GM18909 (cell line): ENCODE data around the gene PCSK2.

Source experiments
- ATAC-seq: cut with Tn5 transposase; IDR thresholded peaks from one replicate; pipeline ENCODE4 v1.9.1; 2021; ENCODE audit warnings: mild to moderate bottlenecking; ENCODE audit not compliant: unreplicated experiment, poor library complexity

Gene PCSK2

DNA sequence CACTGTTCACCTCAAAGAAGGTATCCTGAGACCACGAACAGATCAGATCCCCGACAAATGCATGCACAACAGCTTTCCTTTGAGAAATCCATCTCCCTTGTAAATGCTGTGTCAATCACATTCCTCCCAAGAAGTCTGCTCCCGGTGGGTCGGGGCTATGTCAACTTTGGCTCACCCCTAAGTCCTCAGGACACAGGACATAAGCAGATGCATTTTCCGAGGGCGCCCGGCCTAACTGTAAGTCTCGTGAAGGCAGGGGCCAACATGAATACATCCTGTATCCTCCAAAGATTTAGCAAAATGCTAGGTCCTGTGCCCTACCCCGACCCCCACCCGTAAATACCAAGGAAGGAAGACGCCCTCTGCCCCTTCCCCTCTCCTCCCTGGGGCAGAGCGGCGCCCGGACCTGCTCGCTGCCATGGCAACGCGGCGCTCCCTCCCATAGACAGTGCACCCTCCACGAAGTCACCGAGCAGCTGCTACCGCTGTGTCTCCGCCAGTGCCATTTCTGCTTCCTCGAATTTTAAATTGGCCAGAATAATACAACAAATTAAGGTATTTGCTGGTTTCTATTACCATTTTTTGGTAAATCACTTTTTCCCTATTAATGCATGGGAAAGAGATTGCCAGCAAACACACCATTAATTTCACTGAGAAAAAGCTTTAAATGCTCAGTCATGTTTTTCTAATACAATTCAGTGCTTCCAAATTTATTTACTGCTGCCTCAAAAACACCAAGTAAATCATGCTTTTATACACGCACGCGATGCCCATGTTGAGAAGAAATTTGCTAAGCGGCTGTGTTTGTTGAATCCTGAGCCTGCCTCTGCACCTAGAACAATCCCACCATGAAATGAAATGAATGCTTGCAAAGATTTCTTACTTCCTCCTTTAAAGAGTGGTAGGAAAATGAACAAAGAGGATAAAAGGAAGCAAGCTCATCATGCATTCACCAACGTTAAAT is 100.6 kb downstream of the PCSK2 start:
- no peak for ATAC-seq

DNA sequence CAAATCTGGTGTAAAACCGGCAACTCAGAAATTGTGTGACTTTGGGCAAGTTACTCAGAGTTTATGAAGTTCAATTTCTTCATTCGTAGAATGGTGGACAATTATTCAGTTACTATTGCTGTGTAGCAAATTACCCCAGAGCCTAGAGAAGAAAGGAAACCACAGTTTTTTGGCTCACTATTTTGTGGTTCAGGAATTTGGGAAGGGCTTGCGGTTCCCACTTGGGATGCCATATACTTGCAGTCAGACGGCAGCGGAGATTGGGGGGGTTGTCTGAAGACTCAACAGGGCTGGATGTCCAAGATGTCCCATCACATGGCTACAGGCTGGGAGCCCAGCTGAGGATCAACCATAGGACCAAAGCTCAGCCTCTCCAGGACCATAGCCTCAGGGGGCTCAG is 108.1 kb downstream of the PCSK2 start:
- ATAC-seq: no peak

DNA sequence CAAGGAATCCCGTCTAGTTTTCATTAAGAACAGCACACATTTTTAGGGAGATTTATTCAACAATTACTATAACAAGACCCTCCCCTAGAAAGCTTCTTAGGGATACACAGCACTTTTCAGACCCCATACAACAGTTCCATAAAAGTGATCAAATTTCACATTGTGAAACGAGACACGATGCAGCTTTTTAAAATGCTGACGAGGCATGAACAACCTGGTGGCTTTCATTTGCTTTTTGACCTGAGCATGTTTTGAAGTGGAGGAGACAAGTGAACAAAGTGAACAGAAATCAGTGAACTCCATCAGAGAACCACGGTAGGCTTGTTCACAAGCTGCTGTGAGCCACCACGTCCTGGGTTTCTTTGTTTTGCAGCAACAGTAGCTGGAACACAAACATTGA is 112.2 kb downstream of the PCSK2 start:
- no peak for ATAC-seq

DNA sequence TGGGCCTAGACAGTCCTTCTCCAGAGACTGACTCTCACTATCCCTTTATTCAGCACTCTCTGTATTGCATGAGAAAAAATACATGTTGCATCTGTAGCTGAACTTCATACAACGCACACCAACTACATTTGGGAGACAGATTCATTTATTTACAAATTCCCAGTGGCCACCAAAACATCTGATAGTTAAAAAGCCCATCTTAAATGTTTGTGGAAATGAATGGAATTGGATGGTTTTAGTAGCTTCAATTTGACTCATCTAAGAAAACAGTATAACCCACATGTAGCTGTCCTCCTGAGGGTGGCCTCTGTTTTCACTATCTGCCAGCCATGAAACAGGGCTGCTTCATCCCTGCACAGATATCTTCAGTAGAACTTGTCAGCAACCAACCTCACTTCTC is 116.3 kb downstream of the PCSK2 start:
- no peak for ATAC-seq

DNA sequence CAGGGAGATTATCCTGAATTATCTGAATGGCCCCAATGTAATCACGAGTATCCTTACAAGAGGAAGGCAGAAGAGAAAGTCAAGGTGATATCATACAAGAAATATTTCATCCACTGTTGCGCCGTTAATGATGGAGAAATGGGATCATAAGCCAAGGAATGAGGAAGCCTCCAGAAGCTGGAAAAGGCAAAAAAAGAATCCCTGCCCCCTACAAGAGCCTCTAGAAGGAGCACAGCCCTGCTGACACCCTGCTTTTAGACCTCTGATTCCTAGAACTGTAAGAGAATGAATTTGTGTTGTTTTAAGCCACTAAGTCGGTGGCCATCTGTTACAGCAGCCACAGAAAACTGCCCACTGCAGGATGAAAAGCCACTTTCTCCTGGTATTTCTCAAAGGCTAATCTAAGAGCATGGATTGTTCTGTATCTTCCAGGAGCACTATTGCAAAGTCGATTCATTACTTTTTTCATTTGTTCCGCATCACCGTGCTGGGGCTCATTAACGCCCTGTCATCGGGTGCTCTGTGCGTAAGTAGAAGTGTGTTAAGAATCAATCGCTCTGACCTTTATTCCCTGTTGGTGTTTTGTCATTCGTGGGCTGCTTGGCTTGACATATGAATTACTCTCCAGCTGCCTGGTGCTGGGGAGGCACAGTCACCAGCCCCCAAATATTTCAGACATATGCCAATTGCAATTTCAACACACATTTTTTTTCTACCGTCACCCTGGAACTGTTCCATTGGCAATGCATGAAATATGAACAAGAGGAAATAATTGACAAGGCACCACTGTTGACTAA is 117.0 kb downstream of the PCSK2 start:
- no peak for ATAC-seq

DNA sequence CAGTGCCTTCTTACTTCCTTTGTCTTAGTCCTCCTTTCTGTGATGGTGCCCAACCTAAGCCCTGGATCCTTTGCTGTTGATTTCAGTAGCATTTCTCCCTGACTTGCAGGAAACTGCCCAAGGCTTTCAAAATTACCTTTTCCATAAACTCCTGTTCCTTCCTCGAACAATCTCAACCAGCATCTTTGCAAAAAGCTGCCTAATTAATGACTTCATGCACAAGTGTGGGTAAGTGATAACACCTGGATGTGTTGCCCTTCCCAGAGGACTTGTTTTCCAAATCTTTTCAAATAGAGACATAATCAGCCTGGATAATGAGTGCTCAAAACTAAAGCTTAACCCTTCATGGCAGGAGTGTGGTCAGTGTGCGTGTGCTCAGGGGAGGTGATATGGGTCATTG is 118.0 kb downstream of the PCSK2 start:
- ATAC-seq: no peak

DNA sequence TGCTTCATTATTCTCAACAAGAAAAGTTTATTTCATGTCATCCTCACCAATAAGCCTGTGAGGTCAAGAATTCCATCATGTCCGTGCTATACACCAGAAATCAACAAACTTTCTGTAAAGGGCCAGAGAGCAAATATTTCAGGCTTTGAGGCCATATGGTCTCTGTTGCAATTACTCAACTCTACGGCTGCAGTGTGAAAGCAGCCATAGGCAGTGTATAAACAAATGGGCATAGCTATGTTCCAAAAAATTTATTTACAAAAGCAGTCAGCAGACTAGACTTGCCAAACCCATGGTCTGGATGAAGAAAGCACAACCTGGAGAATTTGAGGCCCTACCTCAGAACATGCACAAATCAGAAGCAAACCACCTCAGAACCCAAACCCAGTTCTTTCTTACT is 118.5 kb downstream of the PCSK2 start:
- ATAC-seq: no peak

DNA sequence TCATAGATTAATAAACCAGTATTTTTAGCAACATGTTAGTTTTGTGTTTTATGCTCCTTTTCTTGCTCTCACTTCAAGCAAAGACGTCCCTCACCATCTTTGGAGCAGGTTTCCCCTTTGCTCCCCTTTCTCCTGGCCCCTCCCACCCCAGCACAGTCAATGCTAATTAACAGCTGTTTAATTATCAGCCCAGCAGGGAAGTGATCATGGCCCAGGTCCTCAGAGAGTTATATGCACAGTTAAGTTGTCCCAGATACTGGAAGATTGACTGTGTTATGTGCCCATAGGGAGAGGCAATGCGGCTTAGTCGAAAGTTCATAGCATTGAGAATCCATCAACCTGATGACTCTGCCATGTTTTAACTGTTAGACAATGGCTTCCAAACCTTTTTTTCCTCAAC is 123.5 kb downstream of the PCSK2 start:
- no peak for ATAC-seq

DNA sequence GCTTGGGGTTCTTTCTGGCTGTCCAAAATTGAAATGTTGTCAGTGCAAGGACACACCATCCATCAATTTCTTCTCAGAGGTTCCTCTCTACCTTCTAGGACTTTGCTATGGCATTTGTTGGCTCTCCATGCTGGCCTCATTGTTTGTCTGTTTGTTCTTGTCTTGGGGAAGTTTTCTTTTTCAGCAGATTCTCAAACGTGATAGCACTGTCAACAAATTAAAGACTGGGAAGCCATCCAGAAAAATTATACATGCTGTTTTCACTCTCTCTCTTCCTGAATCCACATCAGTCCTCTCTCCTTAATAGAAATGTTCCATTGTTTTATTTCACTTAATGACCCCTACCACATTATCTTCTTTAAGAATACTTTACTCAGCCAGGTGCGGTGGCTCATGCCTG is 130.4 kb downstream of the PCSK2 start:
- ATAC-seq: no peak

DNA sequence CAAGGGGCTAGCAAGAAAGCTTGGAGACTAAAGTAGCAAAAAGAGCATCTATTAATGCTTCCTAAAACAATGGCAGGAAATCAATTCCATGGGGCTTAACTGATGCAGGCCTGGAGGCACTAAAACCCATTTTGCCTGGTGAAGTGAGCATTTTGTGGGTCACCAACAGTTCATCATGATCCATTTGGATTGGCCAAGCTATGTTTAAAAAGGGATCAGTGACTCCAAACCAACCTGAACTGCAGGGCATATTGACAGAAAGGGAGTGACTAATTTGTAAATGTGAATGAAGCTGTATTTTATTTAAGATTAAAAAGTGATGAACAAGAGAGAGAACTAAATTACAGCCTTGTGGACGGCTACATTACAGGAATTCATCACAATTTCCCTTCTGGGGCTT is 132.0 kb downstream of the PCSK2 start:
- no peak for ATAC-seq

DNA sequence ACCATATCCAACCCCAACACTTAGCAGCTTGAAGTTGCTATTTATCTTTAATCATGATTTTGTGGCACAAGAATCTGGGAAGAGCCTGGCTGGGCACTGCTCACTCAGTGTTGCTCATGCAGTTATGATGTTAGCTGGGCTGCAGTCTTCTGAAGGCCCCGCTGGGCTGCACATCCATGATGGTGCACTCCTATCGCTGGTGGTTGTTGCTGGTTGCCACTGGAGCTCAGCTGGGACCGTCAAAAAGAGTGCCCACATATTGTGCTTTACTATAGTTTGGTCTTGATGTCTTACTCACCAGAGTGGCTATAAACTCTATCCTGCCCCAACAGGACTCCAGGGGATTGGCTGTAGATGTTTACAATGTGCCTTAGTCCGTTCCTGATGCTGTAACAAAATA is 137.8 kb downstream of the PCSK2 start:
- no peak for ATAC-seq

DNA sequence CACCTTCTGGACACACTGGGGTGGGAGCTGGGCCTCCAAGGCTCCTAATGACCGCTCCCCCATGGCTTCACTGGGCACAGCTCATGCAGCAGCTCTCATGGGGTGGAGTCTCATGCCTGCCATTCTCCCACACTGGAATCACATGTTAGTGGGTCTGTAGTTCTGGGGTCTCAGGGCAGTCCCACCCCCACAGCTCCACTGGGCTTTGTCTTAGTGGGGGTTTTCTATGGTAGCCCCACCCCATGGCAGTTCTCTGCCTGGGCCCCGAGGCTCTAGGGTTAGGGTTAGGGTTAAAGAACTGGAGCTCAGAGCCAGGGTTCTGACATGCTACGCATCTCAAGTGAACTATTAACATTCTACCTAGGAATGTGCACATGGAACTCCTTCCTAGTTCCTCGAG is 139.0 kb downstream of the PCSK2 start:
- ATAC-seq: no peak

DNA sequence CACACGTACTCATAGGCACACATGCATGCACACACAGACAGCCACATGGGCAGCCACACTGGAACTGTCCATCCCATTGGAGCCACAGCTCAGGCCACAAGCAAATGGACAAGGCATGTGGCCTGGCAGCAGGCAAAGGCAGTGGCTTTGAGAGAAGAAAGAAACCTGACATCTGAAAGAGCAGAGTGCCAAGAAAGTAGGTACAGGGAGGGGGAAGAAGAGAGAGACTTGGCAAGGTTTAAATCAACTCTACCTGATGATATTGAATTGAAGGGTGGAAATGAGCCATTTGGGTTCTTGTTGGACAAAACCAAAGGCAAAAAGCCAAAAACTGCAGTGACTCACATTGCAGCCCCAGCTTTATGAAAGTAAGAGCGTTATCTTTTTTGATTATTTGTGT is 142.7 kb downstream of the PCSK2 start:
- no peak for ATAC-seq

DNA sequence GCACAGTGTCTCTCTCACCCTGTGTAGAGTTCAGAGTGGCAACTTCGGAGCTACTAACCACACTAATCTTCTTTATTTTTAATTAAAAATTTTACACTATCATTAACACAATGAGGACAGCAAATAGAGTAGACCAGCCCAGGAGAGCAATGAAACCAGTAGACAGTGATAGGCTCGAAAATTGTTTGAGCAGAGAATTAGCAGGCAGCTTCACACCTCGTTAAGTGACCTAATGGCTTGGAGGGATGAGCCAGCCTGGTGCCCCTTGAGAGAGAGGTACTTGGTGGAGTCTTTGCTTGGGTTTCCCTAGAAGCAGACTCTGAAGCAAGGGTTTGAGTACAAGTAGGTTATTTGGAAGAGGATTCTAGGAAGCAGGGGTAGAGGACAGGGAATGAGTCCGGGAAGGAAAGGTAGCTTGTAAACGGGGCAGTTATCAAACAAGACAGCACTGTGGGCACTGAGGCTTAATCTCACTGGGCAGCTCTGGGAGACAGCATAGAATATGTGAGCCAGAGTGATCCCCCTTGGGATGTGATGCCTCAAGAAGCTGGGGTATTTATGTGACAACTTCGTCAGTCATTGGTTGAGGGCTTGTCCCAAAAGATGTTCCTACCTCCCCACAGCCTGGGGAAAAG is 146.1 kb downstream of the PCSK2 start:
- no peak for ATAC-seq

DNA sequence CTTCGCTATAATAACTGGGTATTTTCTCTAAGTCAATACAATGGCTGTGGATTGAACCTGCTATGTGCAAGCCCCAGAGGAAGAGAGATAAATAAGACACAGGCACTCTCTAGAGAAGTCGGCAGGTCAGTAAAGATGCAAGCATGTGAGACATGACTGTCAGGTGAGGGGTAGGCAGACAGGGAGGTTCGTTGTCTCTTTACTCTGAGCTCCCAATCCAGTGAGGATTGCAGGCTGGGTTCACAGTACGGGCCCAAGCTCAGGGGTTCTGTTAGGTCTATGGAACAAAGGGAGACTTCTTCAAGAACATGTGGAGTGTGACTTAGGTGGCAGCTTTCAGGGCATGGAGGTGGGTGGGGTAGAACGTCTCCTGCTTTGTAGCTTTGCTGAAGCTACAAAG is 147.2 kb downstream of the PCSK2 start:
- no peak for ATAC-seq

DNA sequence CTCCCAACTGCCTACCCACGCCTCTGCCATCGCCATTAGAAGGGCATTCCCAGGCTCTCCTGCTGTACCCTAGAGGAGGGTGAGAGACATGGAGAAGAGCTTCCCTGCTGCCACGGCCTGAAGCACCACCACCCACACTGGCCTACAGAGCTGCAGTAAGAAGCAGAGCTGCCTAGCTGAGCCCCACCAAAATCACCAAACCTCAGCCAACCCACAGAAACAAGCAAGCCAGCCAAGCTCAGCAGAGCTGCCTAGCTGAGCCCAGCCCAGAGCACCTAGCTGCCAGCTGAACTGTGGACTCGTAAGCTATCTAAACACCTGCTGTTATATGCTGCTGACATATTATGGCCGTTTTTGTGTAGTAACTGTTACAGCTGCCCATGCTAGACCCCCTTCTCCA is 149.2 kb downstream of the PCSK2 start:
- no peak for ATAC-seq

DNA sequence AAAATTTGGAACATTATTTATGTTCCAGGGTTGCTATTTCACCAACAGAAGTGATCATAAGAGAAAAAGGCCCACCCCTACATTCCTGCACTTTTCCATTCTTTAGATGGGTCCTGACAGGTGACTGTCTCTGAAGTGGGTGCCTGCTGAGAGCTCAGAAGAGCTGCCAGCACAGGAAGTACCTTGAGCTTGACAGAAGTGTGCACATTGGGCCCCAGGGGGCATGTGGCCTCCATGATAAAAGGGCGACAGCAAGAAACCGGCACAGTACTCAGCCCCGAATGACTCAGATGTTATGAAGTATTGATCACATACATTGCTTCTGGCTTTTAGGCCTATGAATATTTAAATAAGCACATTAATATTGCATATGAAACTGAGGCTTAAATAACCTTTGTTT is 150.4 kb downstream of the PCSK2 start:
- no peak for ATAC-seq

DNA sequence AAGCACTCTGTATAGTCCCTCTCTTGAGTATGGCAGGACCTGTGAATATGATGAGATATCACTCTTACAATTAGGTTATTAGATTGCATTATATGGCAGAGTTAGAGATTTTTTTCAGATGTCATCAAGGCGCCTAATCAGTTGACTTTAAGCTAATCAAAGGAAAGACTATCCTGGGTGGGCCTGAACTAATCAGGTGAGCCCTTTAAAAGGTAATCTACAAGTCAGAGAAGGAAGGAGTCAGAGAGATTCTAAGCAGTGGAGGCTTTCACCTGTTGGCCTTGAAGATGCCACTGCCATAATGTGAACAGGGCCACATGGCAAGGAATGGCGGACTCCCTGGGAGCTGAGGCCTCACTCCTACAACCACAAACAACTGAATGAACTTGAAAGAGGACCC is 152.8 kb downstream of the PCSK2 start:
- ATAC-seq: no peak

DNA sequence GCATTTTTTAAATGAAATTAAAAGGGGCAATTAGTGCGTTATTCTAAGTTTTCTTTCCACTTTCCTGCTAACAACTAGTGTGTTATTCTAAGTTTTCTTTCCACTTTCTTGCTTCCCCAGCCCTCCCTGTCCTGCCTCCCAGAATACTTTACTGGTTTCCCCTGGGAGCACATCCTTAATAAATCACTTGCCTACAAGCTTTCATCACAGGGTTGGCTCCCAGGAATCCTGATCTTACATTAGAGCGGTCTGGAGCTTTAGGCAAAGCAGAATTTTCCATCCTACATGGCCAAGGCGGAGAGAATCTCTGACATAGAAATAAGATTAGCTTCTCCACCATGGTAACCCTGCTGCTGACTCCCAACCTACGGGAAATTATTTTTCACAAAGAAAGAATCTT is 154.0 kb downstream of the PCSK2 start:
- ATAC-seq: no peak

DNA sequence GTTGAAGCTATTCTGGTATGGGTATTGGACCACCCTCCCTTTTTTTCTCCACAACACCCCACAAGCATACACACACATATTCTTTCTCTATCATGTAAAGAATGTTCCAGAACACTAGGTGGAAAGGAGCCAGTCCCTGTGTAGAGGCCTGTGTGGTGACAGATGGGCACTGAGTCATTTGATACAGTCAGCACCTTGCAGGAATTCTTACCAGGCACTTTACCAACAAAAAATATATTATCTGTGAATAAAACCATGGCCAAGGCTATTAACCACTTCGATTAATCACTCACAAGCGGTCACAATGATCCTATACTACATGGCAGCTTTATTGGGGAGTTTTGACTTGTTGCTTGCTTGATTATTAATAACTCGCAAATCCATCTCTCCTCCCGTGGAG is 154.9 kb downstream of the PCSK2 start:
- ATAC-seq: no peak

DNA sequence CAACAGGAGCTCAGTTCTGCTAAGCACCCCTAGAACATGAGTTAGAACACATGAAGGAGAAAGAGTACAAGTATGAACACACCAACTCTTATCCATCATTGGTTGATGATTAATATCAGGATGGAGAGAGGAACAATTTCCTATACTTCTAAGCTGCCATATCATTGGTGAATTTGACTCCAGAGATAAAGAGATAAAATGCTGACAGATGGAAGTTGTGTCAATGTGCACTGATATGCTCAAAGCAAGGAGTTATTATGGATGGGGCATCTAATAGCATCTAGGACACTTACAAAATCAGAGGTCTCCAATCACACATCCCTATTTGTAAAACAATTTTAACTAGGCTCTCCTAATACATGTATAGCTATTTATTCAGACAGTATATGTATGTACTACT is 159.0 kb downstream of the PCSK2 start:
- no peak for ATAC-seq
